ENCODE data around the gene LRRC23.
"Not testable (repeated sequence)": the region's sequence is repeated elsewhere in the genome, so short reads cannot be mapped to it uniquely, and the experiment has no call there.

Gene LRRC23

GRCh38 chr12:6904280-6905276 lies at the start of gene LRRC23:
TSS of gene LRRC23 (plus strand) at chr12:6904822. CDS start at chr12:6905634, 812 bp downstream.
- DNase-seq: peak; percentile 99

- DNase-seq: no peak
These were observed 49.3 kb upstream of the LRRC23 start for GRCh38 chr12:6855322-6855721.

GRCh38 chr12:6858799-6859198 lies 45.8 kb upstream of the LRRC23 start:
- DNase-seq: no peak

- no peak for DNase-seq
These were observed 44.5 kb upstream of the LRRC23 start for GRCh38 chr12:6860116-6860515.

- DNase-seq: no peak
These were observed 43.7 kb upstream of the LRRC23 start for GRCh38 chr12:6860942-6861341.

GRCh38 chr12:6861391-6861790 lies 43.2 kb upstream of the LRRC23 start:
- DNase-seq: no peak

- DNase-seq: no peak
These were observed 41.6 kb upstream of the LRRC23 start for GRCh38 chr12:6863033-6863432.

- no peak for DNase-seq
These were observed 40.9 kb upstream of the LRRC23 start for GRCh38 chr12:6863586-6864321.

- not testable (repeated sequence) for DNase-seq
These were observed 39.3 kb upstream of the LRRC23 start for GRCh38 chr12:6865307-6865706.

GRCh38 chr12:6866163-6866919 lies 38.3 kb upstream of the LRRC23 start:
- DNase-seq: no peak

GRCh38 chr12:6866920-6867412 lies 37.7 kb upstream of the LRRC23 start:
- DNase-seq: no peak

- peak; percentile 82 for DNase-seq
These were observed 37.0 kb upstream of the LRRC23 start, which contains the start of gene TPI1 for GRCh38 chr12:6867413-6868210. TSS of gene TPI1 (plus strand) at chr12:6867531. CDS start at chr12:6867567, 36 bp downstream.

- no peak for DNase-seq
These were observed 36.2 kb upstream of the LRRC23 start for GRCh38 chr12:6868211-6869048.

GRCh38 chr12:6869049-6870021 lies 35.3 kb upstream of the LRRC23 start:
- DNase-seq: peak; percentile 79

- DNase-seq: not testable (repeated sequence)
These were observed 34.3 kb upstream of the LRRC23 start for GRCh38 chr12:6870304-6870703.

- DNase-seq: no peak
These were observed 33.3 kb upstream of the LRRC23 start for GRCh38 chr12:6871052-6871957.

GRCh38 chr12:6872073-6873048 lies 32.3 kb upstream of the LRRC23 start:
- peak; percentile 82 for DNase-seq

Measured in CD4-positive, alpha-beta T cell treated with Interferon gamma for 1 hour (primary cell).